ENCODE results near the gene IL2RA.

IL2RA gene

GRCh38 chr10:6074489-6075301, 12.5 kb upstream of the IL2RA start:
- DNase-seq (ENCODE audit: low spot score) = no peak
- in situ Hi-C loops (cut with MboI; ENCODE audit: low sequenced_read_pairs, unreplicated experiment) = no loop called here
- no peak for TF ChIP-seq CTCF (IDR thresholded peaks at IDR 0.05; ENCODE audit: borderline replicate concordance, control extremely low read depth, extremely low read depth, insufficient read depth, missing control alignments)

- no peak for TF ChIP-seq CTCF (IDR thresholded peaks at IDR 0.05; ENCODE audit: borderline replicate concordance, control extremely low read depth, extremely low read depth, insufficient read depth, missing control alignments)
- DNase-seq (ENCODE audit: low spot score) = peak; percentile 62
- in situ Hi-C loops (cut with MboI; ENCODE audit: low sequenced_read_pairs, unreplicated experiment) = no loop called here
Measured at GRCh38 chr10:6072215-6072934, 10.2 kb upstream of the IL2RA start.

GRCh38 chr10:6071181-6072175, 9.3 kb upstream of the IL2RA start:
- TF ChIP-seq CTCF (IDR thresholded peaks at IDR 0.05; ENCODE audit: borderline replicate concordance, control extremely low read depth, extremely low read depth, insufficient read depth, missing control alignments) = no peak
- in situ Hi-C loops (cut with MboI; ENCODE audit: low sequenced_read_pairs, unreplicated experiment) = no loop called here
- no peak for DNase-seq (ENCODE audit: low spot score)

- in situ Hi-C loops (cut with MboI; ENCODE audit: low sequenced_read_pairs, unreplicated experiment) = no loop called here
- DNase-seq (ENCODE audit: low spot score) = no peak
- no peak for TF ChIP-seq CTCF (IDR thresholded peaks at IDR 0.05; ENCODE audit: borderline replicate concordance, control extremely low read depth, extremely low read depth, insufficient read depth, missing control alignments)
Measured at GRCh38 chr10:6070660-6071059, 8.5 kb upstream of the IL2RA start.

GRCh38 chr10:6069081-6069931, 7.1 kb upstream of the IL2RA start:
- DNase-seq (ENCODE audit: low spot score) = no peak
- no peak for TF ChIP-seq CTCF (IDR thresholded peaks at IDR 0.05; ENCODE audit: borderline replicate concordance, control extremely low read depth, extremely low read depth, insufficient read depth, missing control alignments)
- in situ Hi-C loops (cut with MboI; ENCODE audit: low sequenced_read_pairs, unreplicated experiment) = no loop called here

Measured in GM13976 (cell line).